ENCODE results near the gene STPG2. TPM values are rescaled to one million over a fixed set of nuclear protein-coding genes. Genes with fewer than 3 reads are reported as not detected.
"Not testable (repeated sequence)": the region's sequence is repeated elsewhere in the genome, so short reads cannot be mapped to it uniquely, and the experiment has no call there.

Gene STPG2
- total RNA-seq, 1 donor from 2014 or later: not detected

DNA sequence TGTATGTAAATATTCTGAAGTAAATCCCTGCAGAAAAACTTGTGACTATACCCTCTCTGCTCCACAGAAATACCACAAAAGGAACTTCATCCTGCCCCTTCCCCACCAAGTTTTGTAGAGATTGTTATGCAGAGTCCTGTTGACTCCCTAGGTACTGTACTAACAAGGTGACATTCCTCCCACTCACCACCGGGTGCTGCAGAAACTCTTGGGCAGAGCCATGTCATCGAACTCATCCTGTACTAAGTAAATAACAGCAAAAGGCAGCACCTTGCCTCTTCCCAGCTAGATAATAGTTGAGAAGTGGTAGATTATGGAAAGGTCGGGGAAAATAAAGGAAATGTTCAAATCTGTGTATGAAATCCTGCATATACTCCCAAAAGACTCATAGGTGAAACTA lies 233.3 kb downstream of the STPG2 start:
- DNase-seq: no peak
- Histone ChIP-seq H3K4me1 (no peaks in the 10 kb centered on the region), H3K36me3 (no peaks in the 10 kb centered on the region), H3K27me3 (ENCODE audit: low read depth) (no peaks in the 10 kb centered on the region), H3K4me3 (no peak overlapping the region), H3K27ac (replicated peaks) (no peak overlapping the region), H3K9me3 (replicated peaks) (peaks cover 5% of the 10 kb centered on the region)
- intact Hi-C loops (cut with micrococcal nuclease): no loop called here
- TF ChIP-seq, protein P1, sequence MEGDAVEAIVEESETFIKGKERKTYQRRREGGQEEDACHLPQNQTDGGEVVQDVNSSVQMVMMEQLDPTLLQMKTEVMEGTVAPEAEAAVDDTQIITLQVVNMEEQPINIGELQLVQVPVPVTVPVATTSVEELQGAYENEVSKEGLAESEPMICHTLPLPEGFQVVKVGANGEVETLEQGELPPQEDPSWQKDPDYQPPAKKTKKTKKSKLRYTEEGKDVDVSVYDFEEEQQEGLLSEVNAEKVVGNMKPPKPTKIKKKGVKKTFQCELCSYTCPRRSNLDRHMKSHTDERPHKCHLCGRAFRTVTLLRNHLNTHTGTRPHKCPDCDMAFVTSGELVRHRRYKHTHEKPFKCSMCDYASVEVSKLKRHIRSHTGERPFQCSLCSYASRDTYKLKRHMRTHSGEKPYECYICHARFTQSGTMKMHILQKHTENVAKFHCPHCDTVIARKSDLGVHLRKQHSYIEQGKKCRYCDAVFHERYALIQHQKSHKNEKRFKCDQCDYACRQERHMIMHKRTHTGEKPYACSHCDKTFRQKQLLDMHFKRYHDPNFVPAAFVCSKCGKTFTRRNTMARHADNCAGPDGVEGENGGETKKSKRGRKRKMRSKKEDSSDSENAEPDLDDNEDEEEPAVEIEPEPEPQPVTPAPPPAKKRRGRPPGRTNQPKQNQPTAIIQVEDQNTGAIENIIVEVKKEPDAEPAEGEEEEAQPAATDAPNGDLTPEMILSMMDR (IDR thresholded peaks at IDR 0.05; ENCODE audit: borderline replicate concordance): no peak

DNA sequence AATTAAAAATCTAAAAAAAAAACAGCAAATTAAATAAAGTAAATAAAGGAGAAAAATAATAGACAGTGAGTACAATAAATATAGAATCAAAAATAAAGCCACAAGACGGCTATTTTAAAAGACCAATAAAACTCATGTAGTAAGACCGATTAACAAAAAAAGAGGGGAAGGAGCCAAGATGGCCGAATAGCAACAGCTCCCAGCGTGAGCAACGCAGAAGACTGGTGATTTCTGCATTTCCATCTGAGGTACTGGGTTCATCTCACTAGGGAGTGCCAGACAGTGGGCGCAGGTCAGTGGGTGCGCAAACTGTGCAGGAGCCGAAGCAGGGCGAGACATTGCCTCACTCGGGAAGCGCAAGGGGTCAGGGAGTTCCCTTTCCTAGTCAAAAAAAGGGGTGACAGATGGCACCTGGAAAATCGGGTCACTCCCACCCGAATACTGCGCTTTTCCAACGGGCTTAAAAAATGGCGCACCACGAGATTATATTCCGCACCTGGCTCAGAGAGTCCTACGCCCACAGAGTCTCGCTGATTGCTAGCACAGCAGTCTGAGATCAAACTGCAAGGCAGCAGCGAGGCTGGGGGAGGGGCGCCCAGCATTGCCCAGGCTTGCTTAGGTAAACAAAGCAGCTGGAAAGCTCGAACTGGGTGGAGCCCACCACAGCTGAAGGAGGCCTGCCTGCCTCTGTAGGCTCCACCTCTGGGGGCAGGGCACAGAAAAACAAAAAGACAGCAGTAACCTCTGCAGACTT lies 239.7 kb downstream of the STPG2 start:
- H3K4me1 ChIP-seq; intact Hi-C loops (cut with micrococcal nuclease); H3K36me3 ChIP-seq; H3K27me3 ChIP-seq (ENCODE audit: low read depth); H3K27ac ChIP-seq (replicated peaks); H3K4me3 ChIP-seq; DNase-seq: not testable (repeated sequence)
- H3K9me3 ChIP-seq (replicated peaks): peaks cover 31% of the 10 kb centered on the region

- Histone ChIP-seq H3K36me3 (no peaks in the 10 kb centered on the region), H3K4me3 (no peak overlapping the region), H3K27me3 (ENCODE audit: low read depth) (no peaks in the 10 kb centered on the region), H3K27ac (replicated peaks) (no peak overlapping the region), H3K4me1 (no peaks in the 10 kb centered on the region), H3K9me3 (replicated peaks) (peaks cover 31% of the 10 kb centered on the region)
- no peak for DNase-seq
- intact Hi-C loops (cut with micrococcal nuclease): no loop called here
- TF ChIP-seq, protein P1 (IDR thresholded peaks at IDR 0.05; ENCODE audit: borderline replicate concordance): no peak
Observed at GRCh38 chr4:97900229-97900628, 243.0 kb downstream of the STPG2 start.

DNA sequence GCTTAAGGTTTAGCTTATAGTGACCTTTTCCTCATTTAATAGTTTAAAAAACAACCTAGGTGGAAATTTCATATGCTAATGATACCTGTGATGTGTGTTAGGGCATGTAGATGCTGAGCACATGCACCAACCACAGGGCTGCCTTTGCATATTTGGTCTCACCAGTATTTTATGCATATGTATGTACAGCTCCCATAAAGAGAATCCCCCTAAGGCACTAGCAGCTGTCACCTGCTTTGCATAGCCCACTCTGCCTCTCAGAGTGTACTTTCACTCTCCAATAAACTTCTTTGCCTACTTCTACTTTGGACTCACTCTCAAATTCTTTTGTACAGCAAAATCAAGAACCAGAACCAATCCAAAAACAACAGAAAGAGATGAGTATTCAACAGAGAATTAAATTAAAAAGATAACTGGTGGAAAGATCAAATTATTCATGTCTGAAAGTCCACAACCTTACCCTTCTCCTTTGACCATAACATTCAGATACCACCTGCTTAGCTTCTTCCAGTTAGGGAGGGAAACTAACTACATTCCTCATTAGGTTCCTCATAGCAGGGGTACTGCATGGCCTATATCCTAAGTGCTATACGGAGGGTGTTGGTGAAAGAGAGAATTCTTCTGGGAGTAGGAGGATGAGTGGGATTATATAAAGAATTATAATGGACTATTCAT lies 250.5 kb downstream of the STPG2 start:
- H3K27ac ChIP-seq (replicated peaks): no peak overlapping the region
- TF ChIP-seq, protein P1 (IDR thresholded peaks at IDR 0.05; ENCODE audit: borderline replicate concordance): no peak
- intact Hi-C loops (cut with micrococcal nuclease): no loop called here

GRCh38 chr4:97879942-97880341 lies 263.3 kb downstream of the STPG2 start:
- Histone ChIP-seq H3K36me3 (no peaks in the 10 kb centered on the region), H3K9me3 (replicated peaks) (no peaks in the 10 kb centered on the region), H3K4me1 (no peaks in the 10 kb centered on the region), H3K4me3 (no peak overlapping the region), H3K27ac (replicated peaks) (no peak overlapping the region), H3K27me3 (ENCODE audit: low read depth) (no peaks in the 10 kb centered on the region)
- no peak for DNase-seq
- TF ChIP-seq, protein P1 (IDR thresholded peaks at IDR 0.05; ENCODE audit: borderline replicate concordance): no peak
- intact Hi-C loops (cut with micrococcal nuclease): no loop called here

More for the DNA sequence above, 250.5 kb downstream of the STPG2 start:
- Histone ChIP-seq H3K27me3 (ENCODE audit: low read depth) (no peaks in the 10 kb centered on the region), H3K9me3 (replicated peaks) (no peaks in the 10 kb centered on the region), H3K4me3 (no peak overlapping the region), H3K36me3 (no peaks in the 10 kb centered on the region), H3K4me1 (no peaks in the 10 kb centered on the region)
- DNase-seq: no peak

DNA sequence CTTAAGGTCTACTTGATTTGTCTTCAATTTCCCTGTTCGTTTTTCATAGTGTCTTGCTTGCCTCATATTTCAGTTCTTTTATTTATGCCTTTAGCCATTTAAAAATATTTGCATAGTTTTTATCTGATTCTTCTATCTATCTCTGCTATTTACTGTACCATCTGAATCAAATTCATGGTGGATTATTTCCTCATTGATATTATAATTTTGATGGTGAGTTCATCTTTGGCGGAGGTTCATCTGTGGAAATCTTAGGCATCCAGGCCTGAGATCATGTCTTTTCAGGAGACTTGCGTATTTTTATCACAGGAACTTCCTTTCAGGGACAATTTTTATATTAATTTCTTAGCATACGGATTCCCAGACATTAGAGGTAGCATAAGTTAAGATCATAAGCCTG lies 275.2 kb downstream of the STPG2 start:
- H3K9me3 ChIP-seq (replicated peaks): peaks cover 10% of the 10 kb centered on the region
- intact Hi-C loops (cut with micrococcal nuclease): no loop called here
- TF ChIP-seq, protein P1 (IDR thresholded peaks at IDR 0.05; ENCODE audit: borderline replicate concordance): no peak
- H3K4me3 ChIP-seq: no peak overlapping the region
- no peak overlapping the region for H3K27ac ChIP-seq (replicated peaks)
- DNase-seq: no peak
- H3K27me3 ChIP-seq (ENCODE audit: low read depth): no peaks in the 10 kb centered on the region
- H3K36me3 ChIP-seq: no peaks in the 10 kb centered on the region
- H3K4me1 ChIP-seq: no peaks in the 10 kb centered on the region
